AG04450 (cell line): ENCODE results near the gene TSPAN9. TPM values are rescaled to one million over a fixed set of nuclear protein-coding genes. Genes with fewer than 3 reads are reported as not detected.

ENCODE experiments used
- CTCF ChIA-PET: fragments of 300-600, 350-600 bp; formaldehyde crosslinking; extraction: SDS; loops from one replicate; lab custom pipeline; 2022; ENCODE audit warnings: antibody characterized with exemption, inconsistent platforms; lab: Charles Lee
- POLR2A ChIA-PET: fragments of 350-600 bp; formaldehyde crosslinking; extraction: SDS; loops from one replicate; lab custom pipeline; 2021; ENCODE audit warnings: antibody characterized with exemption, inconsistent platforms; lab: Yijun Ruan, JAX
- DNase-seq: peaks from one replicate; pipeline ENCODE4 v3.0.0-alpha.2; 2011; ENCODE audit warnings: low read depth, low spot score
- H3K27ac ChIP-seq: one replicate; pipeline ENCODE4 v1.5.1; 2012; ENCODE audit warnings: low read depth, low read length, control low read depth
- H3K27me3 ChIP-seq: one replicate; pipeline ENCODE4 v1.6.0; 2012; ENCODE audit warnings: low read length; ENCODE audit not compliant: control insufficient read depth, insufficient read depth
- H3K4me3 ChIP-seq: 2 replicates; pipeline ENCODE4 v1.5.1; 2011; ENCODE audit warnings: mild to moderate bottlenecking, low read depth, low read length, control low read depth
- H3K9me3 ChIP-seq: 2 replicates; pipeline ENCODE4 v1.5.1; 2012; ENCODE audit warnings: low read length; ENCODE audit not compliant: control insufficient read depth, insufficient read depth
- CTCF ChIP-seq: IDR thresholded peaks from 2 replicates; pipeline ENCODE4 v1.5.1; 2011; ENCODE audit warnings: low read depth, low read length, control low read depth, inconsistent platforms
- polyA plus RNA-seq: library from polyadenylated mRNA; depleted of rRNA; stranded (reverse); fragments of >200 nt; gene quantifications from 2 replicates; pipeline ENCODE4 v1.2.3, GENCODE V29; 2011

Gene TSPAN9
- polyA plus RNA-seq, 1 experiment = 68.0 TPM

GRCh38 chr12:3283137-3283680 is 206.0 kb downstream of the TSPAN9 start:
- no peak for TF ChIP-seq CTCF
- ChIA-PET POLR2A (no interaction called here), CTCF (no interaction called here)
- Histone ChIP-seq H3K27me3 (no peaks in the 10 kb centered on the region), H3K27ac (no peak overlapping the region), H3K9me3 (no peaks in the 10 kb centered on the region), H3K4me3 (no peak overlapping the region)
- DNase-seq = no peak

- no peak overlapping the region for H3K27ac ChIP-seq
- H3K9me3 ChIP-seq = no peaks in the 10 kb centered on the region
- H3K27me3 ChIP-seq = no peaks in the 10 kb centered on the region
- ChIA-PET POLR2A (no interaction called here), CTCF (interaction anchor here (1.5 kb wide), 1 partner anchor 16 kb away, joined by 5 read pairs; no protein-coding TSS in a partner anchor)
- no peak overlapping the region for H3K4me3 ChIP-seq
- TF ChIP-seq CTCF = no peak
- no peak for DNase-seq
Observed at GRCh38 chr12:3284405-3284804, 207.2 kb downstream of the TSPAN9 start.

GRCh38 chr12:3285570-3285969 is 208.4 kb downstream of the TSPAN9 start:
- H3K9me3 ChIP-seq = no peaks in the 10 kb centered on the region
- no peak for TF ChIP-seq CTCF
- POLR2A ChIA-PET = no interaction called here
- no peaks in the 10 kb centered on the region for H3K27me3 ChIP-seq
- CTCF ChIA-PET = interaction anchor here (1.5 kb wide), 1 partner anchor 15 kb away, joined by 5 read pairs; no protein-coding TSS in a partner anchor
- no peak overlapping the region for H3K4me3 ChIP-seq
- no peak overlapping the region for H3K27ac ChIP-seq
- DNase-seq = no peak

GRCh38 chr12:3288690-3289089 is 211.5 kb downstream of the TSPAN9 start:
- DNase-seq = no peak
- POLR2A ChIA-PET = no interaction called here
- Histone ChIP-seq H3K27me3 (no peaks in the 10 kb centered on the region), H3K4me3 (no peak overlapping the region), H3K9me3 (no peaks in the 10 kb centered on the region; the same call in 1 of the 2 replicates), H3K27ac (no peak overlapping the region)
- no peak for TF ChIP-seq CTCF
- CTCF ChIA-PET = interaction anchor here (3.9 kb wide), 1 partner anchor 11 kb away, joined by 39 read pairs; no protein-coding TSS in a partner anchor

GRCh38 chr12:3289702-3290101 is 212.5 kb downstream of the TSPAN9 start:
- no peak for TF ChIP-seq CTCF
- ChIA-PET CTCF (interaction anchor here (0.9 to 3.9 kb wide), 4 partner anchors 10 to 514 kb away, joined by 3 to 39 read pairs (median 4); no protein-coding TSS in a partner anchor), POLR2A (no interaction called here)
- no peak for DNase-seq
- Histone ChIP-seq H3K9me3 (no peaks in the 10 kb centered on the region; the same call in 1 of the 2 replicates), H3K27ac (no peak overlapping the region), H3K4me3 (no peak overlapping the region), H3K27me3 (no peaks in the 10 kb centered on the region)
